Stimulated activated CD8-positive, alpha-beta memory T cell treated with anti-CD3 and anti-CD28 coated beads, Interleukin-7, amount 100 ng/mL, for 24 hours (primary cell): ENCODE data around the gene SPG11.

Source experiments
- DNase-seq: peaks from one replicate; pipeline ENCODE4 v3.0.0-alpha.2; 2020; ENCODE audit warnings: low read depth

Gene SPG11

DNA sequence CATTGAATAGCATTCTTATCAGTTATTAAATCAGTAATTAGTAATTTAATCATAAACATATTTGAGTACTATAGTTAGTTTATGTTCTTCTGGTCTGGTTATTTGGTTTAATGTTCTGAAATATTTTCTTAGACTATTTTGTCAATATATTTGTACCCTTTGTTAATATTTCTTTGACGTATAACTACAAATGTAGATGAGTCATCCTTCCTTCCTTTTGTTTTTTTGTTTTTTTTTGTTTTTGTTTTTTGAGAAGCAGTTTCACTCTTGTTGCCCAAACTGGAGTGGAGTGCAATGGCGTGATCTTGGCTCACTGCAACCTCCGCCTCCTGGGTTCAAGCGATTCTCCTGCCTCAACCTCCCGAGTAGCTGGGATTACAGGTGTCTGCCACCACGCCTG, 143.9 kb downstream of the SPG11 start:
- DNase-seq, result no peak

DNA sequence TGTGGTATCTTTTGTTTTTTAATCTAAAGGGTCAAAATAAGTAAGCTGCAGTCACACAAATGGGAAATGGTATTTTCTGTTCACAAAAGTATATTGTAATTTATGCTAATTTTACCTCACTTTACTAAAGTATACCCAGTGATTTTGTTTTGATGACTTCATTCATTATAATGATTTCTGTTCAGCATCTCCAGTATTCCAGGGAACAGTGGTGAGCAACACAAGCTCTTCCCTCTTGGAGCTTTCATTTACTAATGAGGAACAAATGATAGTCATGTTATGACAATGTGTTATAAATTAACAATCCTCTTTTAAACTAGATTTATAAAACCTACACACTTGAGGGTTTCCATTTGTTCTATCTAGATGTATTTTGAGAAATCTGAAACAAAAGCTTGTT, 147.0 kb downstream of the SPG11 start:
- DNase-seq, result no peak
